ENCODE data around the gene CCDC57.

- TF ChIP-seq, protein P1, sequence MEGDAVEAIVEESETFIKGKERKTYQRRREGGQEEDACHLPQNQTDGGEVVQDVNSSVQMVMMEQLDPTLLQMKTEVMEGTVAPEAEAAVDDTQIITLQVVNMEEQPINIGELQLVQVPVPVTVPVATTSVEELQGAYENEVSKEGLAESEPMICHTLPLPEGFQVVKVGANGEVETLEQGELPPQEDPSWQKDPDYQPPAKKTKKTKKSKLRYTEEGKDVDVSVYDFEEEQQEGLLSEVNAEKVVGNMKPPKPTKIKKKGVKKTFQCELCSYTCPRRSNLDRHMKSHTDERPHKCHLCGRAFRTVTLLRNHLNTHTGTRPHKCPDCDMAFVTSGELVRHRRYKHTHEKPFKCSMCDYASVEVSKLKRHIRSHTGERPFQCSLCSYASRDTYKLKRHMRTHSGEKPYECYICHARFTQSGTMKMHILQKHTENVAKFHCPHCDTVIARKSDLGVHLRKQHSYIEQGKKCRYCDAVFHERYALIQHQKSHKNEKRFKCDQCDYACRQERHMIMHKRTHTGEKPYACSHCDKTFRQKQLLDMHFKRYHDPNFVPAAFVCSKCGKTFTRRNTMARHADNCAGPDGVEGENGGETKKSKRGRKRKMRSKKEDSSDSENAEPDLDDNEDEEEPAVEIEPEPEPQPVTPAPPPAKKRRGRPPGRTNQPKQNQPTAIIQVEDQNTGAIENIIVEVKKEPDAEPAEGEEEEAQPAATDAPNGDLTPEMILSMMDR (IDR thresholded peaks at IDR 0.05; ENCODE audit: poor library complexity), result no peak
- TF ChIP-seq EZH2 (IDR thresholded peaks at IDR 0.05; ENCODE audit: borderline replicate concordance) (no peak), EZH2phosphoT487 (IDR thresholded peaks at IDR 0.05; ENCODE audit: low read depth, severe bottlenecking, unreplicated experiment) (no peak)
Measured at GRCh38 chr17:82249896-82250581, 37.4 kb upstream of the CCDC57 start.

All from hepatocyte (in vitro differentiated cells).